ENCODE measurements around the gene OLIG2.

Gene OLIG2

GRCh38 chr21:33037501-33037900 is 11.8 kb downstream of the OLIG2 start:
- Histone ChIP-seq H3K9me3 (ENCODE audit: control insufficient read depth, low read length) (no peaks in the 10 kb centered on the region), H4K91ac (ENCODE audit: low read length) (no peak overlapping the region), H2BK120ac (ENCODE audit: low read depth, low read length) (no peak overlapping the region), H2BK15ac (ENCODE audit: low read depth, poor library complexity, severe bottlenecking) (no peak overlapping the region), H3K4me3 (ENCODE audit: insufficient read depth in 1 of 2, low read depth in 1 of 2, low read length in 2 of 2) (no peak overlapping the region), H2AFZ (ENCODE audit: low read depth, low read length) (no peak overlapping the region), H2BK5ac (ENCODE audit: low read depth, low read length, poor library complexity, severe bottlenecking) (no peak overlapping the region), H3K4ac (ENCODE audit: low read depth in 1 of 2, low read length in 2 of 2) (no peak overlapping the region), H3K18ac (ENCODE audit: low read depth in 1 of 2, low read length in 2 of 2) (no peak overlapping the region), H3K79me1 (replicated peaks; ENCODE audit: low read length, poor library complexity, severe bottlenecking) (no peaks in the 10 kb centered on the region), H4K8ac (ENCODE audit: low read length) (no peak overlapping the region), H2AK5ac (ENCODE audit: low read length, severe bottlenecking) (no peak overlapping the region), H3K27ac (ENCODE audit: low read length, poor library complexity, severe bottlenecking) (no peak overlapping the region), H3K27me3 (ENCODE audit: control insufficient read depth in 1 of 2, insufficient read depth in 1 of 2, low read length in 2 of 2) (peaks cover 29 to 35% of the 10 kb centered on the region in 2 experiments), H3K9ac (ENCODE audit: low read length) (no peak overlapping the region), H3K36me3 (ENCODE audit: control insufficient read depth in 1 of 2, insufficient read depth in 2 of 2, low read depth in 1 of 2, low read length in 2 of 2) (no peaks in the 10 kb centered on the region), H3K23ac (ENCODE audit: low read length in 2 of 2) (no peak overlapping the region), H3K14ac (ENCODE audit: low read length in 2 of 2) (no peak overlapping the region), H3K4me2 (ENCODE audit: low read length, poor library complexity, severe bottlenecking) (no peak overlapping the region), H3K4me1 (ENCODE audit: control insufficient read depth, insufficient read depth, low read depth, low read length) (peaks cover 8% of the 10 kb centered on the region), H2BK12ac (ENCODE audit: low read length in 2 of 2) (no peak overlapping the region)
- DNase-seq, result no peak
- WGBS, result 85% methylated on average over 1 of the region's 3 CpGs

GRCh38 chr21:33039536-33039935 is 13.8 kb downstream of the OLIG2 start:
- H3K36me3 ChIP-seq (ENCODE audit: control insufficient read depth in 1 of 2, insufficient read depth in 2 of 2, low read depth in 1 of 2, low read length in 2 of 2), result no peaks in the 10 kb centered on the region
- H3K27ac ChIP-seq (ENCODE audit: low read length, poor library complexity, severe bottlenecking), result no peak overlapping the region
- no peak overlapping the region for H3K14ac ChIP-seq (ENCODE audit: low read length in 2 of 2)
- H3K18ac ChIP-seq (ENCODE audit: low read depth in 1 of 2, low read length in 2 of 2), result no peak overlapping the region
- H3K4me3 ChIP-seq (ENCODE audit: insufficient read depth in 1 of 2, low read depth in 1 of 2, low read length in 2 of 2), result no peak overlapping the region
- H2AFZ ChIP-seq (ENCODE audit: low read depth, low read length), result no peak overlapping the region
- no peak for DNase-seq
- H3K9ac ChIP-seq (ENCODE audit: low read length), result no peak overlapping the region
- no peak overlapping the region for H3K4ac ChIP-seq (ENCODE audit: low read depth in 1 of 2, low read length in 2 of 2)
- no peak overlapping the region for H4K8ac ChIP-seq (ENCODE audit: low read length)
- H3K4me1 ChIP-seq (ENCODE audit: control insufficient read depth, insufficient read depth, low read depth, low read length), result peaks cover 10% of the 10 kb centered on the region
- H2BK5ac ChIP-seq (ENCODE audit: low read depth, low read length, poor library complexity, severe bottlenecking), result no peak overlapping the region
- no peak overlapping the region for H2BK15ac ChIP-seq (ENCODE audit: low read depth, poor library complexity, severe bottlenecking)
- no peak overlapping the region for H3K23ac ChIP-seq (ENCODE audit: low read length in 2 of 2)
- H3K4me2 ChIP-seq (ENCODE audit: low read length, poor library complexity, severe bottlenecking), result no peak overlapping the region
- no peaks in the 10 kb centered on the region for H3K79me1 ChIP-seq (replicated peaks; ENCODE audit: low read length, poor library complexity, severe bottlenecking)
- peaks cover 9 to 23% of the 10 kb centered on the region in 2 experiments for H3K27me3 ChIP-seq (ENCODE audit: control insufficient read depth in 1 of 2, insufficient read depth in 1 of 2, low read length in 2 of 2)
- H2AK5ac ChIP-seq (ENCODE audit: low read length, severe bottlenecking), result no peak overlapping the region
- H2BK120ac ChIP-seq (ENCODE audit: low read depth, low read length), result no peak overlapping the region
- no peak overlapping the region for H2BK12ac ChIP-seq (ENCODE audit: low read length in 2 of 2)
- no peak overlapping the region for H4K91ac ChIP-seq (ENCODE audit: low read length)
- no peaks in the 10 kb centered on the region for H3K9me3 ChIP-seq (ENCODE audit: control insufficient read depth, low read length)
- WGBS, result 91% methylated on average over 7 of the region's 7 CpGs

- H3K9ac ChIP-seq (ENCODE audit: low read length), result no peak overlapping the region
- H3K23ac ChIP-seq (ENCODE audit: low read length in 2 of 2), result no peak overlapping the region
- no peak overlapping the region for H2BK120ac ChIP-seq (ENCODE audit: low read depth, low read length)
- no peaks in the 10 kb centered on the region for H3K9me3 ChIP-seq (ENCODE audit: control insufficient read depth, low read length)
- H2BK12ac ChIP-seq (ENCODE audit: low read length in 2 of 2), result no peak overlapping the region
- no peak overlapping the region for H3K4ac ChIP-seq (ENCODE audit: low read depth in 1 of 2, low read length in 2 of 2)
- DNase-seq, result no peak
- no peak overlapping the region for H4K91ac ChIP-seq (ENCODE audit: low read length)
- no peaks in the 10 kb centered on the region for H3K79me1 ChIP-seq (replicated peaks; ENCODE audit: low read length, poor library complexity, severe bottlenecking)
- H3K27me3 ChIP-seq (ENCODE audit: control insufficient read depth in 1 of 2, insufficient read depth in 1 of 2, low read length in 2 of 2), result peaks cover 2 to 16% of the 10 kb centered on the region in 2 experiments
- no peak overlapping the region for H3K4me2 ChIP-seq (ENCODE audit: low read length, poor library complexity, severe bottlenecking)
- no peak overlapping the region for H2BK15ac ChIP-seq (ENCODE audit: low read depth, poor library complexity, severe bottlenecking)
- H3K4me1 ChIP-seq (ENCODE audit: control insufficient read depth, insufficient read depth, low read depth, low read length), result peaks cover 10% of the 10 kb centered on the region
- H3K14ac ChIP-seq (ENCODE audit: low read length in 2 of 2), result no peak overlapping the region
- no CpG with 5 or more reads among the region's 3 CpGs for WGBS
- H3K4me3 ChIP-seq (ENCODE audit: insufficient read depth in 1 of 2, low read depth in 1 of 2, low read length in 2 of 2), result no peak overlapping the region
- no peak overlapping the region for H2AK5ac ChIP-seq (ENCODE audit: low read length, severe bottlenecking)
- H4K8ac ChIP-seq (ENCODE audit: low read length), result no peak overlapping the region
- no peaks in the 10 kb centered on the region for H3K36me3 ChIP-seq (ENCODE audit: control insufficient read depth in 1 of 2, insufficient read depth in 2 of 2, low read depth in 1 of 2, low read length in 2 of 2)
- no peak overlapping the region for H2AFZ ChIP-seq (ENCODE audit: low read depth, low read length)
- H3K27ac ChIP-seq (ENCODE audit: low read length, poor library complexity, severe bottlenecking), result no peak overlapping the region
- no peak overlapping the region for H3K18ac ChIP-seq (ENCODE audit: low read depth in 1 of 2, low read length in 2 of 2)
- no peak overlapping the region for H2BK5ac ChIP-seq (ENCODE audit: low read depth, low read length, poor library complexity, severe bottlenecking)
Observed at GRCh38 chr21:33040215-33040614, 14.5 kb downstream of the OLIG2 start.

GRCh38 chr21:33041981-33042380 is 16.2 kb downstream of the OLIG2 start:
- Histone ChIP-seq H3K4me2 (ENCODE audit: low read length, poor library complexity, severe bottlenecking) (no peak overlapping the region), H3K27me3 (ENCODE audit: control insufficient read depth in 1 of 2, insufficient read depth in 1 of 2, low read length in 2 of 2) (peaks cover 9 to 16% of the 10 kb centered on the region in 2 experiments), H2BK120ac (ENCODE audit: low read depth, low read length) (no peak overlapping the region), H3K18ac (ENCODE audit: low read depth in 1 of 2, low read length in 2 of 2) (no peak overlapping the region), H3K9ac (ENCODE audit: low read length) (no peak overlapping the region), H3K9me3 (ENCODE audit: control insufficient read depth, low read length) (no peaks in the 10 kb centered on the region), H2BK12ac (ENCODE audit: low read length in 2 of 2) (no peak overlapping the region), H4K91ac (ENCODE audit: low read length) (no peak overlapping the region), H2AFZ (ENCODE audit: low read depth, low read length) (no peak overlapping the region), H3K4ac (ENCODE audit: low read depth in 1 of 2, low read length in 2 of 2) (no peak overlapping the region), H3K4me1 (ENCODE audit: control insufficient read depth, insufficient read depth, low read depth, low read length) (peaks cover 4% of the 10 kb centered on the region), H3K79me1 (replicated peaks; ENCODE audit: low read length, poor library complexity, severe bottlenecking) (no peaks in the 10 kb centered on the region), H3K14ac (ENCODE audit: low read length in 2 of 2) (no peak overlapping the region), H4K8ac (ENCODE audit: low read length) (no peak overlapping the region), H3K36me3 (ENCODE audit: control insufficient read depth in 1 of 2, insufficient read depth in 2 of 2, low read depth in 1 of 2, low read length in 2 of 2) (no peaks in the 10 kb centered on the region), H2AK5ac (ENCODE audit: low read length, severe bottlenecking) (no peak overlapping the region), H2BK15ac (ENCODE audit: low read depth, poor library complexity, severe bottlenecking) (no peak overlapping the region), H3K23ac (ENCODE audit: low read length in 2 of 2) (no peak overlapping the region), H3K4me3 (ENCODE audit: insufficient read depth in 1 of 2, low read depth in 1 of 2, low read length in 2 of 2) (no peak overlapping the region), H3K27ac (ENCODE audit: low read length, poor library complexity, severe bottlenecking) (no peak overlapping the region), H2BK5ac (ENCODE audit: low read depth, low read length, poor library complexity, severe bottlenecking) (no peak overlapping the region)
- no CpG with 5 or more reads among the region's 2 CpGs for WGBS
- DNase-seq, result no peak

All from mesenchymal stem cell (in vitro differentiated cells and primary cell).